Stimulated activated CD8-positive, alpha-beta memory T cell treated with anti-CD3 and anti-CD28 coated beads, Interleukin-15, amount 100 ng/mL, for 1 hour (primary cell): ENCODE results near the gene LGALS7B.
"Not testable (repeated sequence)": the region's sequence is repeated elsewhere in the genome, so short reads cannot be mapped to it uniquely, and the experiment has no call there.

ENCODE experiments used
- DNase-seq: peaks from one replicate; pipeline ENCODE4 v3.0.0-alpha.2; 2020; ENCODE audit warnings: low read depth

LGALS7B gene

GRCh38 chr19:38821230-38821825 lies 32.3 kb downstream of the LGALS7B start:
- DNase-seq, result not testable (repeated sequence)

GRCh38 chr19:38825936-38826335 lies 36.9 kb downstream of the LGALS7B start:
- DNase-seq, result not testable (repeated sequence)

- no peak for DNase-seq
Observed at GRCh38 chr19:38826856-38827551, 38.0 kb downstream of the LGALS7B start.

- not testable (repeated sequence) for DNase-seq
Observed at GRCh38 chr19:38829203-38829602, 40.2 kb downstream of the LGALS7B start.

GRCh38 chr19:38830039-38830733 lies 41.2 kb downstream of the LGALS7B start:
- DNase-seq, result no peak

- DNase-seq, result no peak
Observed at GRCh38 chr19:38831142-38831605, 42.2 kb downstream of the LGALS7B start.

GRCh38 chr19:38833092-38833425 lies 44.1 kb downstream of the LGALS7B start:
- DNase-seq, result no peak

- no peak for DNase-seq
Observed at GRCh38 chr19:38834104-38834490, 45.1 kb downstream of the LGALS7B start.

- no peak for DNase-seq
Observed at GRCh38 chr19:38834590-38834989, 45.6 kb downstream of the LGALS7B start.

- DNase-seq, result no peak
Observed at GRCh38 chr19:38836159-38836982, 47.4 kb downstream of the LGALS7B start.

- DNase-seq, result no peak
Observed at GRCh38 chr19:38836983-38837626, 48.1 kb downstream of the LGALS7B start.

GRCh38 chr19:38837656-38838121 lies 48.7 kb downstream of the LGALS7B start:
- no peak for DNase-seq

GRCh38 chr19:38838208-38838985 lies 49.4 kb downstream of the LGALS7B start:
- no peak for DNase-seq

- no peak for DNase-seq
Observed at GRCh38 chr19:38838986-38839761, 50.2 kb downstream of the LGALS7B start.

- DNase-seq, result no peak
Observed at GRCh38 chr19:38839816-38840582, 51.0 kb downstream of the LGALS7B start.

GRCh38 chr19:38840583-38840968 lies 51.6 kb downstream of the LGALS7B start:
- no peak for DNase-seq
